Nephron progenitor cell (in vitro differentiated cells): ENCODE results near the gene OSBPL7.
A peak's percentile ranks its signal among the peaks of the same experiment; 100 is the strongest.

Experiments used
- DNase-seq: peaks from one replicate; pipeline ENCODE4 v3.0.0; 2021
- H3K27ac Mint-ChIP-seq: 2 replicates; pipeline ENCODE4 v1.8.0; 2021; ENCODE audit warnings: mild to moderate bottlenecking, moderate library complexity, mixed read lengths
- H3K27me3 Mint-ChIP-seq: 2 replicates; pipeline ENCODE4 v1.8.0; 2021; ENCODE audit warnings: mild to moderate bottlenecking, low read depth, mixed read lengths; ENCODE audit not compliant: poor library complexity
- H3K36me3 Mint-ChIP-seq: 2 replicates; pipeline ENCODE4 v1.8.0; 2021; ENCODE audit warnings: low read depth, mixed read lengths
- H3K4me1 Mint-ChIP-seq: 2 replicates; pipeline ENCODE4 v1.8.0; 2021; ENCODE audit warnings: mixed read lengths
- H3K4me3 Mint-ChIP-seq: 2 replicates; pipeline ENCODE4 v1.8.0; 2021; ENCODE audit warnings: mild to moderate bottlenecking, moderate library complexity, mixed read lengths
- H3K9me3 Mint-ChIP-seq: 2 replicates; pipeline ENCODE4 v1.8.0; 2021; ENCODE audit warnings: mild to moderate bottlenecking, moderate library complexity, mixed read lengths
- CTCF ChIP-seq: fragments of 200-600 bp; sonication (generic); IDR thresholded peaks from 2 replicates; pipeline ENCODE4 v1.5.0; 2021; ENCODE audit warnings: antibody characterized with exemption

Gene OSBPL7

GRCh38 chr17:47840742-47841487 lies 19.3 kb upstream of the OSBPL7 start, which contains the start of gene SCRN2:
Gene SCRN2, minus strand, starts transcription at chr17:47841273. Its CDS starts 430 bp downstream, at chr17:47840843.
- peak within 1 kb of the TSS; percentile 91 for H3K4me3 Mint-ChIP-seq
- H3K9me3 Mint-ChIP-seq: no peaks in the 10 kb centered on the region
- H3K4me1 Mint-ChIP-seq: peaks cover 63% of the 10 kb centered on the region
- TF ChIP-seq CTCF: peak; percentile 95
- peak; percentile 96 for DNase-seq
- H3K27ac Mint-ChIP-seq: no peak within 1 kb of the TSS
- no peaks in the 10 kb centered on the region for H3K36me3 Mint-ChIP-seq
- H3K27me3 Mint-ChIP-seq: no peaks in the 10 kb centered on the region

GRCh38 chr17:47840001-47840741 lies 18.6 kb upstream of the OSBPL7 start:
- Mint-ChIP-seq H3K4me1 (peaks cover 55% of the 10 kb centered on the region), H3K36me3 (no peaks in the 10 kb centered on the region), H3K27ac (no peak overlapping the region), H3K27me3 (no peaks in the 10 kb centered on the region), H3K9me3 (no peaks in the 10 kb centered on the region), H3K4me3 (peak overlapping the region; percentile 91)
- DNase-seq: no peak
- no peak for TF ChIP-seq CTCF

GRCh38 chr17:47839071-47839470 lies 17.5 kb upstream of the OSBPL7 start:
- Mint-ChIP-seq H3K4me3 (peak overlapping the region; percentile 55), H3K9me3 (no peaks in the 10 kb centered on the region), H3K36me3 (no peaks in the 10 kb centered on the region), H3K4me1 (peaks cover 49% of the 10 kb centered on the region), H3K27ac (no peak overlapping the region), H3K27me3 (no peaks in the 10 kb centered on the region)
- TF ChIP-seq CTCF: no peak
- DNase-seq: no peak

GRCh38 chr17:47838636-47839035 lies 17.0 kb upstream of the OSBPL7 start:
- H3K27ac Mint-ChIP-seq: no peak overlapping the region
- DNase-seq: no peak
- no peak for TF ChIP-seq CTCF
- H3K4me3 Mint-ChIP-seq: peak overlapping the region; percentile 55
- no peaks in the 10 kb centered on the region for H3K36me3 Mint-ChIP-seq
- H3K27me3 Mint-ChIP-seq: no peaks in the 10 kb centered on the region
- H3K4me1 Mint-ChIP-seq: peaks cover 49% of the 10 kb centered on the region
- no peaks in the 10 kb centered on the region for H3K9me3 Mint-ChIP-seq

- Mint-ChIP-seq H3K27me3 (no peaks in the 10 kb centered on the region), H3K9me3 (no peaks in the 10 kb centered on the region), H3K27ac (no peak overlapping the region), H3K4me3 (no peak overlapping the region), H3K4me1 (peaks cover 40% of the 10 kb centered on the region), H3K36me3 (no peaks in the 10 kb centered on the region)
- DNase-seq: no peak
- TF ChIP-seq CTCF: no peak
Observed at GRCh38 chr17:47837401-47838039, 15.9 kb upstream of the OSBPL7 start.
